Peyer's patch (tissue), 4 donors: Measurements from ENCODE around the gene TRA2A. TPM values are rescaled to one million over a fixed set of nuclear protein-coding genes. Genes with fewer than 3 reads are reported as not detected.

Experiments
- DNase-seq, 3 donors: peaks; one replicate each; pipeline ENCODE4 v3.0.0-alpha.2; 2017 to 2019
- H3K27ac ChIP-seq, 4 donors: fragments of 200-600 bp; sonication (generic); one replicate each; pipeline ENCODE4 v1.5.1; 2016 to 2019
- H3K27me3 ChIP-seq, 2 donors: fragments of 200-600 bp; sonication (generic); one replicate each; pipeline ENCODE4 v1.5.1; 2019
- H3K36me3 ChIP-seq, 3 donors: fragments of 200-600 bp; sonication (generic); one replicate each; pipeline ENCODE4 v1.5.1; 2016 to 2019
- H3K4me1 ChIP-seq, 4 donors: fragments of 200-600 bp; sonication (generic); one replicate each; pipeline ENCODE4 v1.5.1; 2016 to 2019
- H3K4me3 ChIP-seq, 4 donors: fragments of 200-600 bp; sonication (generic); 1 replicate in 3 of 4; 2 replicates in 1 of 4; pipeline ENCODE4 v1.5.1; 2016 to 2019; ENCODE audit warnings: mild to moderate bottlenecking in 1 of 4
- H3K9me3 ChIP-seq, 4 donors: fragments of 200-600 bp; sonication (generic); one replicate each; pipeline ENCODE4 v1.5.1; 2016 to 2019; ENCODE audit warnings: mild to moderate bottlenecking in 1 of 4
- CTCF ChIP-seq, 6 experiments: fragments of 450-650 bp in 4 of 6; fragments of 200-600 bp in 2 of 6; sonication (generic) in 1 of 6; IDR thresholded peaks; one replicate each; pipeline ENCODE4 v1.5.1; 2017 to 2019; ENCODE audit warnings: antibody characterized with exemption in 6 of 6, mild to moderate bottlenecking in 3 of 6, moderate library complexity in 1 of 6
- POLR2A ChIP-seq, 2 donors: fragments of 450-650 bp; IDR thresholded peaks; one replicate each; pipeline ENCODE4 v1.5.1; 2017; ENCODE audit warnings: antibody characterized with exemption in 2 of 2, mild to moderate bottlenecking in 2 of 2, moderate library complexity in 2 of 2
- total RNA-seq, 4 donors: library from RNA; depleted of rRNA; stranded (reverse); fragments of >200 nt; gene quantifications; one replicate each; pipeline ENCODE4 v1.1.0, GENCODE V29; 2016

TRA2A gene
- total RNA-seq: 100 to 1,000 TPM in 1 of 4 donors, 10 to 100 TPM in 3; 30.5 to 108 (median 56.4) TPM

GRCh38 chr7:23531794-23532489 lies at the start of gene TRA2A:
TRA2A (minus strand) TSS chr7:23531981; CDS start chr7:23531824, 157 bp downstream.
- Histone ChIP-seq H3K27me3 (no peaks in the 10 kb centered on the region), H3K9me3 (no peaks in the 10 kb centered on the region), H3K4me3 (peak within 1 kb of the TSS; percentile 70 to 97 (median 86)), H3K4me1 (peaks cover 0 to 33% (median 4%) of the 10 kb centered on the region in 4 donors), H3K36me3 (no peaks in the 10 kb centered on the region), H3K27ac (peak within 1 kb of the TSS; percentile 91 to 97 (median 94))
- TF ChIP-seq CTCF (IDR thresholded peaks at IDR 0.05) (no peak), POLR2A (IDR thresholded peaks at IDR 0.05) (peak; percentile 82 to 94)
- DNase-seq: peak; percentile 98 to 99 (median 98)

GRCh38 chr7:23570592-23571200 lies 38.9 kb upstream of the TRA2A start:
- no peaks in the 10 kb centered on the region for H3K27me3 ChIP-seq
- TF ChIP-seq POLR2A (IDR thresholded peaks at IDR 0.05): no peak
- TF ChIP-seq CTCF (IDR thresholded peaks at IDR 0.05): peak; percentile 15 to 95 (median 85)
- H3K27ac ChIP-seq: no peak overlapping the region
- H3K9me3 ChIP-seq: no peaks in the 10 kb centered on the region
- no peaks in the 10 kb centered on the region for H3K4me1 ChIP-seq
- DNase-seq: peak; percentile 66 to 90 (median 70)
- no peaks in the 10 kb centered on the region for H3K36me3 ChIP-seq
- H3K4me3 ChIP-seq: no peak overlapping the region

- Histone ChIP-seq H3K36me3 (no peaks in the 10 kb centered on the region), H3K9me3 (no peaks in the 10 kb centered on the region), H3K27me3 (no peaks in the 10 kb centered on the region), H3K27ac (no peak overlapping the region), H3K4me3 (no peak overlapping the region), H3K4me1 (no peaks in the 10 kb centered on the region)
- no peak for DNase-seq
- no peak for TF ChIP-seq CTCF (IDR thresholded peaks at IDR 0.05)
- TF ChIP-seq POLR2A (IDR thresholded peaks at IDR 0.05): no peak
Observed at GRCh38 chr7:23558303-23558702, 26.5 kb upstream of the TRA2A start.

GRCh38 chr7:23547662-23548061 lies 15.9 kb upstream of the TRA2A start:
- no peaks in the 10 kb centered on the region for H3K27me3 ChIP-seq
- H3K27ac ChIP-seq: no peak overlapping the region
- TF ChIP-seq POLR2A (IDR thresholded peaks at IDR 0.05) (no peak), CTCF (IDR thresholded peaks at IDR 0.05) (no peak)
- no peak for DNase-seq
- no peaks in the 10 kb centered on the region for H3K36me3 ChIP-seq
- no peak overlapping the region for H3K4me3 ChIP-seq
- no peaks in the 10 kb centered on the region for H3K9me3 ChIP-seq
- H3K4me1 ChIP-seq: no peaks in the 10 kb centered on the region

- no peaks in the 10 kb centered on the region for H3K36me3 ChIP-seq
- no peak overlapping the region for H3K27ac ChIP-seq
- no peaks in the 10 kb centered on the region for H3K9me3 ChIP-seq
- TF ChIP-seq POLR2A (IDR thresholded peaks at IDR 0.05) (no peak), CTCF (IDR thresholded peaks at IDR 0.05) (peak; percentile 87 to 96 (median 95))
- peak; percentile 62 to 91 (median 76) for DNase-seq
- H3K4me1 ChIP-seq: no peaks in the 10 kb centered on the region
- H3K27me3 ChIP-seq: no peaks in the 10 kb centered on the region
- H3K4me3 ChIP-seq: no peak overlapping the region
Observed at GRCh38 chr7:23546897-23547572, 15.3 kb upstream of the TRA2A start.
